GM12874 (cell line): ENCODE data around the gene COX7B.
A peak's percentile ranks its signal among the peaks of the same experiment; 100 is the strongest.

Experiments used
- CTCF ChIP-seq: IDR thresholded peaks from 2 replicates; pipeline ENCODE4 v1.5.1; 2011; ENCODE audit warnings: low read depth, mild to moderate bottlenecking, control low read depth, low read length, moderate library complexity; ENCODE audit not compliant: insufficient read depth

COX7B gene

GRCh38 chrX:77910108-77910840, 11.0 kb downstream of the COX7B start, which contains the start of gene ATP7A:
Gene ATP7A (plus strand): TSS chrX:77910693. CDS start chrX:77971642, 60,949 bp downstream.
- TF ChIP-seq CTCF, result peak; percentile 65

- no peak for TF ChIP-seq CTCF
Observed at GRCh38 chrX:77917294-77917933, 18.1 kb downstream of the COX7B start.

GRCh38 chrX:77918568-77918967, 19.3 kb downstream of the COX7B start:
- no peak for TF ChIP-seq CTCF

GRCh38 chrX:77922787-77923186, 23.5 kb downstream of the COX7B start:
- no peak for TF ChIP-seq CTCF

GRCh38 chrX:77924320-77924859, 25.1 kb downstream of the COX7B start:
- no peak for TF ChIP-seq CTCF

GRCh38 chrX:77925764-77926163, 26.5 kb downstream of the COX7B start:
- no peak for TF ChIP-seq CTCF

GRCh38 chrX:77930581-77930980, 31.3 kb downstream of the COX7B start:
- TF ChIP-seq CTCF, result no peak
